Endothelial cell of umbilical vein (primary cell): Measurements from ENCODE around the gene NUMA1. TPM values are rescaled to one million over a fixed set of nuclear protein-coding genes. Genes with fewer than 3 reads are reported as not detected.

Experiments
- BruUV-seq: library from RNA; stranded (reverse); fragments of 400-500 nt; replicated peaks from 2 replicates; lab custom pipeline; 2021; lab: Mats Ljungman, UMichigan
- CTCF ChIA-PET: fragments of 300-600, 350-600 bp; sonication (Branson Sonifier 250); formaldehyde crosslinking; loops from one replicate; lab custom pipeline; 2021; ENCODE audit warnings: antibody characterized with exemption, inconsistent platforms; lab: Charles Lee
- POLR2A ChIA-PET: fragments of 300-600, 350-600 bp; sonication (Branson Sonifier 250); formaldehyde crosslinking; loops from one replicate; lab custom pipeline; 2021; ENCODE audit warnings: antibody characterized with exemption, inconsistent platforms; lab: Charles Lee
- DNase-seq: peaks from one replicate; pipeline ENCODE4 v3.0.0-alpha.2; 2011; ENCODE audit warnings: low read depth, low spot score
- FAIRE-seq: peaks from 2 replicates; lab custom pipeline; 2011; peaks lifted over from hg19 to GRCh38; lab: Jason Lieb, UNC
- H2AFZ ChIP-seq: 2 replicates; pipeline ENCODE4 v1.6.0; 2012; ENCODE audit warnings: low read depth, low read length, control low read depth, inconsistent platforms
- H3K27ac ChIP-seq: 2 replicates; pipeline ENCODE4 v1.5.1; 2011; ENCODE audit warnings: low read depth, mild to moderate bottlenecking, control low read depth, low read length, moderate library complexity; ENCODE audit not compliant: insufficient read depth
- H3K27me3 ChIP-seq, 2 experiments: 2 replicates each; pipeline versions ENCODE4 v1.6.0 to v1.6.1; 2011; ENCODE audit warnings: low read length in 2 of 2, mixed read lengths in 1 of 2; ENCODE audit not compliant: control insufficient read depth in 2 of 2, insufficient read depth in 2 of 2
- H3K36me3 ChIP-seq, 2 experiments: 2 replicates in 1 of 2; 3 replicates in 1 of 2; pipeline ENCODE4 v1.5.1; 2011; ENCODE audit warnings: low read length in 2 of 2, mild to moderate bottlenecking in 1 of 2, moderate library complexity in 1 of 2; ENCODE audit not compliant: control insufficient read depth in 2 of 2, insufficient read depth in 2 of 2; ENCODE audit errors: extremely low read depth in 1 of 2
- H3K4me1 ChIP-seq: 3 replicates; pipeline ENCODE4 v1.5.1; 2011; ENCODE audit warnings: mild to moderate bottlenecking, low read length; ENCODE audit not compliant: control insufficient read depth, insufficient read depth; ENCODE audit errors: extremely low read depth
- H3K4me2 ChIP-seq: 2 replicates; pipeline ENCODE4 v1.6.1; 2011; ENCODE audit warnings: low read length, control low read depth, mixed read lengths; ENCODE audit not compliant: insufficient read depth
- H3K4me3 ChIP-seq, 3 experiments: fragments of 200-600 bp in 1 of 3; sonication (generic), shearing (Covaris generic) in 1 of 3; replicated peaks in 1 of 3; 2 replicates each; pipeline ENCODE4 v1.5.1; 2011 to 2016; ENCODE audit warnings: control low read depth in 3 of 3, low read length in 3 of 3, mild to moderate bottlenecking in 2 of 3, inconsistent platforms in 1 of 3, low read depth in 1 of 3, moderate library complexity in 1 of 3; ENCODE audit not compliant: insufficient read depth in 1 of 3
- H3K79me2 ChIP-seq: 2 replicates; pipeline ENCODE4 v1.6.0; 2012; ENCODE audit warnings: low read length, inconsistent platforms; ENCODE audit not compliant: control insufficient read depth, insufficient read depth
- H3K9ac ChIP-seq: replicated peaks from 2 replicates; pipeline ENCODE3; 2011; ENCODE audit warnings: low read length, control low read depth; ENCODE audit not compliant: insufficient read depth; ENCODE audit errors: extremely low read depth
- H3K9me1 ChIP-seq: replicated peaks from 3 replicates; pipeline ENCODE4 v1.6.0; 2011; ENCODE audit warnings: mild to moderate bottlenecking, low read length; ENCODE audit not compliant: control insufficient read depth, insufficient read depth; ENCODE audit errors: extremely low read depth
- H3K9me3 ChIP-seq: replicated peaks from 2 replicates; pipeline ENCODE4 v1.5.1; 2012; ENCODE audit warnings: low read length, inconsistent platforms; ENCODE audit not compliant: control insufficient read depth, insufficient read depth
- H4K20me1 ChIP-seq: replicated peaks from 2 replicates; pipeline ENCODE3; 2011; ENCODE audit warnings: mild to moderate bottlenecking, low read length; ENCODE audit not compliant: control insufficient read depth, insufficient read depth; ENCODE audit errors: extremely low read depth
- FOS ChIP-seq: IDR thresholded peaks from 2 replicates; pipeline ENCODE4 v1.6.1; 2011; ENCODE audit warnings: mild to moderate bottlenecking, low read length, moderate library complexity, borderline replicate concordance; ENCODE audit not compliant: insufficient read depth
- GATA2 ChIP-seq: IDR thresholded peaks from 2 replicates; pipeline ENCODE4 v1.7.0; 2011; ENCODE audit warnings: low read depth, mild to moderate bottlenecking, moderate library complexity, mixed read lengths, low read length; ENCODE audit not compliant: insufficient read length, insufficient read depth
- JUN ChIP-seq: IDR thresholded peaks from 2 replicates; pipeline ENCODE4 v1.6.1; 2011; ENCODE audit warnings: borderline replicate concordance, low read depth; ENCODE audit not compliant: insufficient read length, insufficient read depth
- MYC ChIP-seq: IDR thresholded peaks from one replicate; pipeline ENCODE4 v1.6.1; 2011; ENCODE audit warnings: mild to moderate bottlenecking, low read depth, low read length
- dilution Hi-C: fragments of 300-500 bp; cut with MboI; formaldehyde crosslinking; loops from one replicate; pipeline ENCODE4 v1.15.0; 2019; ENCODE audit warnings: low sequenced_read_pairs; ENCODE audit not compliant: extremely low pct_ligation_motif_present
- intact Hi-C: fragments of 100-400 bp; cut with micrococcal nuclease; formaldehyde crosslinking; loops from one replicate; pipeline ENCODE4 v1.10.0; 2022
- polyA plus RNA-seq, 4 experiments: library from polyadenylated mRNA; depleted of rRNA in 3 of 4; stranded (reverse) in 3 of 4; unstranded in 1 of 4; fragments of >200 nt; gene quantifications; 2 replicates each; pipeline versions ENCODE4 v1.2.1 to v1.2.3, GENCODE V29; 2011 to 2012; ENCODE audit warnings: missing spikeins in 1 of 4
- total RNA-seq: library from RNA; stranded (reverse); gene quantifications from 2 replicates; pipeline ENCODE4 v1.2.3, GENCODE V29; 2021
- TF ChIP-seq, protein P1 (sequence below): IDR thresholded peaks from 2 replicates; pipeline ENCODE4 v1.6.1; 2011; ENCODE audit not compliant: insufficient read depth, insufficient read length

NUMA1 gene
- total and polyA plus RNA-seq, 2 donors (not counting 3 experiments of a cell fraction or from before 2014, with no cell fraction given): 120 to 164 TPM

- TF ChIP-seq JUN (no peak), MYC (no peak), FOS (no peak), GATA2 (no peak)
- TF ChIP-seq, protein P1, sequence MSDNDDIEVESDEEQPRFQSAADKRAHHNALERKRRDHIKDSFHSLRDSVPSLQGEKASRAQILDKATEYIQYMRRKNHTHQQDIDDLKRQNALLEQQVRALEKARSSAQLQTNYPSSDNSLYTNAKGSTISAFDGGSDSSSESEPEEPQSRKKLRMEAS: no peak
- no peak overlapping the region for H2AFZ ChIP-seq
- no peaks in the 10 kb centered on the region for H3K27me3 ChIP-seq
- no peaks in the 10 kb centered on the region for H3K9me1 ChIP-seq
- peaks cover 38% of the 10 kb centered on the region for H3K4me1 ChIP-seq
- intact Hi-C loops: loop anchor here (2.0 kb wide), 1 partner anchor 63 kb away; the partner anchor contains the start of gene LAMTOR1
- ChIA-PET POLR2A (interaction anchor here (0.9 to 2.6 kb wide), 4 partner anchors 9 to 45 kb away, joined by 3 to 7 read pairs (median 4); no protein-coding TSS in a partner anchor), CTCF (interaction anchor here (0.9 to 5.2 kb wide), 14 partner anchors 9 to 391 kb away, joined by 3 to 89 read pairs (median 4); no protein-coding TSS in a partner anchor)
- H3K36me3 ChIP-seq: peaks cover 0 to 2% of the 10 kb centered on the region in 2 experiments
- FAIRE-seq (no peak), DNase-seq (peak; percentile 17)
- dilution Hi-C loops: no loop called here
- H3K79me2 ChIP-seq: peaks cover 60% of the 10 kb centered on the region
- H3K4me3 ChIP-seq: peak overlapping the region in 2 of 3 experiments; percentile 58 to 66
- H3K4me2 ChIP-seq: peak overlapping the region; percentile 71
- H4K20me1 ChIP-seq: peaks cover 4% of the 10 kb centered on the region
- H3K9me3 ChIP-seq: no peaks in the 10 kb centered on the region
- BruUV-seq: no TSS peak
- peak overlapping the region; percentile 90 for H3K27ac ChIP-seq
- H3K9ac ChIP-seq: peak overlapping the region; percentile 92
Observed at GRCh38 chr11:72039856-72040401, 40.4 kb downstream of the NUMA1 start.
